Body of pancreas (tissue), 4 donors: Measurements from ENCODE around the gene TXNDC16. TPM values are rescaled to one million over a fixed set of nuclear protein-coding genes. Genes with fewer than 3 reads are reported as not detected.

Experiments
- ATAC-seq: fragments of 150-250 bp; one replicate; pipeline ENCODE4 v1.9.1; 2016
- DNase-seq, 4 donors: peaks; one replicate each; pipeline ENCODE4 v3.0.0-alpha.2; 2019
- H3K27ac ChIP-seq, 4 donors: fragments of 200-600 bp; sonication (generic); 1 replicate in 3 of 4; 2 replicates in 1 of 4; pipeline versions ENCODE4 v1.5.1 to v1.6.1; 2016 to 2019; ENCODE audit warnings: mild to moderate bottlenecking in 1 of 4, mixed read lengths in 1 of 4, moderate library complexity in 1 of 4
- H3K27me3 ChIP-seq, 2 donors: fragments of 200-600 bp; sonication (generic); one replicate each; pipeline ENCODE4 v1.6.0; 2016; ENCODE audit warnings: mild to moderate bottlenecking in 1 of 2
- H3K36me3 ChIP-seq, 2 donors: fragments of 200-600 bp; sonication (generic); replicated peaks in 1 of 2; 2 replicates each; pipeline ENCODE4 v1.5.1; 2016; ENCODE audit warnings: low read depth in 2 of 2; ENCODE audit not compliant: insufficient read depth in 1 of 2
- H3K4me1 ChIP-seq: fragments of 200-600 bp; sonication (generic); one replicate; pipeline ENCODE4 v1.6.0; 2016
- H3K4me3 ChIP-seq, 2 donors: fragments of 200-600 bp; sonication (generic); 1 replicate in 1 of 2; 2 replicates in 1 of 2; pipeline ENCODE4 v1.5.1; 2016 to 2019
- H3K9me3 ChIP-seq, 3 donors: fragments of 200-600 bp; sonication (generic); 1 replicate in 2 of 3; 2 replicates in 1 of 3; pipeline ENCODE4 v1.5.1; 2016
- CTCF ChIP-seq, 7 experiments: fragments of 450-650 bp in 4 of 7; fragments of 200-600 bp in 3 of 7; sonication (generic) in 3 of 7; IDR thresholded peaks; one replicate each; pipeline ENCODE4 v1.5.1; 2016 to 2019; ENCODE audit warnings: antibody characterized with exemption in 7 of 7
- POLR2A ChIP-seq, 3 donors: fragments of 450-650 bp; IDR thresholded peaks; one replicate each; pipeline ENCODE4 v1.6.1; 2016; ENCODE audit warnings: antibody characterized with exemption in 3 of 3, mild to moderate bottlenecking in 2 of 3
- WGBS, 2 donors: methylation state at CpG; one replicate each; pipeline ENCODE4 v1.1.5; 2017; 5-methylcytosine and 5-hydroxymethylcytosine counted together
- intact Hi-C: fragments of 100-400 bp; cut with DNase I; formaldehyde crosslinking; loops from one replicate; pipeline ENCODE4 v1.15.1; 2023
- total RNA-seq, 2 donors: library from RNA; depleted of rRNA; stranded (reverse); fragments of >200 nt; gene quantifications; one replicate each; pipeline ENCODE4 v1.1.0, GENCODE V29; 2016

Gene TXNDC16
- total RNA-seq, 2 donors from 2014 or later: 4.0 to 7.5 TPM

- ATAC-seq: no peak
Measured at GRCh38 chr14:52417139-52417538, 135.2 kb downstream of the TXNDC16 start.

GRCh38 chr14:52413729-52414408 lies 138.4 kb downstream of the TXNDC16 start:
- Histone ChIP-seq H3K27ac (no peak overlapping the region), H3K36me3 (no peaks in the 10 kb centered on the region), H3K4me1 (no peaks in the 10 kb centered on the region), H3K9me3 (no peaks in the 10 kb centered on the region), H3K4me3 (no peak overlapping the region), H3K27me3 (no peaks in the 10 kb centered on the region)
- 73 to 81% methylated on average over 7 of the region's 7 CpGs for WGBS, 2 donors
- TF ChIP-seq CTCF (IDR thresholded peaks at IDR 0.05) (no peak), POLR2A (IDR thresholded peaks at IDR 0.05) (no peak)
- ATAC-seq (no peak), DNase-seq (no peak)
- intact Hi-C loops: no loop called here

More at GRCh38 chr14:52417139-52417538, 135.2 kb downstream of the TXNDC16 start:
- no peak overlapping the region for H3K4me3 ChIP-seq
- no peaks in the 10 kb centered on the region for H3K4me1 ChIP-seq
- H3K9me3 ChIP-seq: no peaks in the 10 kb centered on the region
- WGBS, 2 donors: 25 to 66% methylated on average over 2 of the region's 2 CpGs
- H3K27ac ChIP-seq: no peak overlapping the region
- no peaks in the 10 kb centered on the region for H3K27me3 ChIP-seq
- no peaks in the 10 kb centered on the region for H3K36me3 ChIP-seq
- TF ChIP-seq CTCF (IDR thresholded peaks at IDR 0.05) (no peak), POLR2A (IDR thresholded peaks at IDR 0.05) (no peak)
- DNase-seq: no peak
- intact Hi-C loops: no loop called here

- ATAC-seq (no peak), DNase-seq (no peak)
- intact Hi-C loops: no loop called here
- no peaks in the 10 kb centered on the region for H3K9me3 ChIP-seq
- no peaks in the 10 kb centered on the region for H3K36me3 ChIP-seq
- no peak overlapping the region for H3K4me3 ChIP-seq
- 29 to 36% methylated on average over 1 of the region's 1 CpG for WGBS, 2 donors
- TF ChIP-seq CTCF (IDR thresholded peaks at IDR 0.05) (no peak), POLR2A (IDR thresholded peaks at IDR 0.05) (no peak)
- no peaks in the 10 kb centered on the region for H3K4me1 ChIP-seq
- H3K27ac ChIP-seq: no peak overlapping the region
- H3K27me3 ChIP-seq: no peaks in the 10 kb centered on the region
Measured at GRCh38 chr14:52412426-52412825, 139.9 kb downstream of the TXNDC16 start.

GRCh38 chr14:52405314-52405713 lies 147.0 kb downstream of the TXNDC16 start:
- no peaks in the 10 kb centered on the region for H3K27me3 ChIP-seq
- no peak overlapping the region for H3K4me3 ChIP-seq
- DNase-seq: no peak
- H3K27ac ChIP-seq: no peak overlapping the region
- no peaks in the 10 kb centered on the region for H3K9me3 ChIP-seq
- TF ChIP-seq CTCF (IDR thresholded peaks at IDR 0.05) (no peak), POLR2A (IDR thresholded peaks at IDR 0.05) (no peak)
- WGBS, 2 donors: 68 to 71% methylated on average over 1 of the region's 1 CpG
- no peak for ATAC-seq
- H3K4me1 ChIP-seq: no peaks in the 10 kb centered on the region
- no peaks in the 10 kb centered on the region for H3K36me3 ChIP-seq
- intact Hi-C loops: no loop called here
